SHP77 treated with DMSO at 0.1 percent for 48 hours (cell line): Measurements from ENCODE around the gene ZNF385D.

Source experiments
- DNase-seq: peaks from one replicate; lab custom pipeline; 2025; lab: John Stamatoyannopoulos, UW

ZNF385D gene, protein sequence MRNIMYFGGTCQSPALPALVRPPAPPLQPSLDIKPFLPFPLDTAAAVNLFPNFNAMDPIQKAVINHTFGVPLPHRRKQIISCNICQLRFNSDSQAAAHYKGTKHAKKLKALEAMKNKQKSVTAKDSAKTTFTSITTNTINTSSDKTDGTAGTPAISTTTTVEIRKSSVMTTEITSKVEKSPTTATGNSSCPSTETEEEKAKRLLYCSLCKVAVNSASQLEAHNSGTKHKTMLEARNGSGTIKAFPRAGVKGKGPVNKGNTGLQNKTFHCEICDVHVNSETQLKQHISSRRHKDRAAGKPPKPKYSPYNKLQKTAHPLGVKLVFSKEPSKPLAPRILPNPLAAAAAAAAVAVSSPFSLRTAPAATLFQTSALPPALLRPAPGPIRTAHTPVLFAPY

DNA sequence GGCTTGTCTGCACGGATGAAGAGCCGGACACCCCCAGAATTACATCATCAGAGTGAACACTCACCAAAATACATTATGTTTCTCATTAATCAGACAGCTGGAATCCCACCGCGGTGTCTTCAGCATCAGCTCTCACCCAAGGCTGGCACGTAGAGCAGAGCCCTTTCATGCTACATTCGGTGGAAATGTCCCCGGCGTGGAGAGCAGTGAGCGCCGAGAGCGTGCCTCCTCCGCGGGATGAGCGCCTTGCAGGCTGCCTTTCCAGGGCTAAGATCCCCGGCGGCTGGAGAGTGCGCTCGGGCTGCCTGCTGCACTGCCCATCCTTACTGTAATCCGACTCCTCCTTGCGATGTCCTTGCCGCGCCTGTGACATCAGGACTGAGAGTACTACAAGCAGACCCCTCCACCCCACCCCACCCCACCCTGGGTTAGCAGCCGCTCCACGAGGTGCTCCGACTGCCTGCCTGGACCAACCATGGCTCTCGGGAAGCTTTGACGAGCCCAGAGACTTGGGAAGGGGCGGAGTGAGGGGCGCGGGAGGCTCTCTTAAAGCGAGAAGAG lies at the start of gene ZNF385D:
ZNF385D (minus strand) TSS at position 380 of the 561 bp plus-strand sequence; CDS start at position 86, 294 bp downstream.
- peak; percentile 19 for DNase-seq

DNA sequence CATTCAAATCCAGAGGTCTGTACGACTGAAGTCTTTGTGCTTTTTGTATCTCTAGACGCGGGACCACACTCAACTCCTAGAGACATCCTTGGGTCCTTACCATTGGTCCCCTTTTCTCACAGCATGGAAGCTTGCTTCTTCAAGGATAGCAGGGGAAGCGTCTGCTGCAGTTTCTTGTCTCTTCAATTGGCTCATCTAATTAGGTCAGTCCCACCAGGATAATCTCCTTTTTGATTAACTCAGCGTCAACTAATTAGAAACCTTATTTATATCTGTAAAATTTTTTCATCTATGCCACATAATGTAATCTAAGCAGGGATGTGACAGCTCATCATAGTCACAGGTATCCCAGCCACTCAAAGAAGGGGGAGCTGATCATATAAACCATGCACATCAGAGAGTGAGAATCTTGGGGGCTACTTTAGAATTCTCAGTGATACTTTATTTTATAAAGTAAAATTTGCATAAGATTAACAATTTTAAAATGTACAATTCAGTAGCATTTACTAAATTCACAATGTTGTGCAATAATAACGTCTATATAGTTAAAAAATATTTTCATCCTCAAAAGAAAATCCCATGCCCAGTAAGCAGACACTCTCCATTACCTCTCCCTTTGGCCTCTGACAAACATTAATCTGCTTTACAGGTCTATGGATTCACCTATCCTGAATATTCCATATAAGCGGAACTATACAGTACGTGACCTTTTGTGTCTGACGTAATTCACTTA lies 47.5 kb upstream of the ZNF385D start:
- no peak for DNase-seq

DNA sequence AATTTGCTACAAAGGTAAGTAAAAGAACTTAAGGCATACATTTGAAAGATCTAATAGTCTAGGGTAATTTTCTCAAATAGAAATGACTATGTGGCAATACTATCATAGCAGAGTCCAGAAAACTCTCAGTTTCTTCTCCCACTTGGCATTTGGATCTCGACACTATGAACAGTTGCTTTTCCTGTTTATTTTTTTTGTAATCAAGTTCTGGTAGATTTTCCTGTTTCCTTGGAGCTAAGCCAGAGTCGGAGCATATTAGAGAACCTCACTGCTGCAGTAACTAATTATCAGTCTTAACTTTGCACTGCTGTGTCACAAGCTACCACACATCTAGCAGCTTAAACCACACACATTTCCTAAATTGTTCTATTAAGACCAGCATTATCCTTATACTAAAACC lies 44.9 kb upstream of the ZNF385D start:
- no peak for DNase-seq

DNA sequence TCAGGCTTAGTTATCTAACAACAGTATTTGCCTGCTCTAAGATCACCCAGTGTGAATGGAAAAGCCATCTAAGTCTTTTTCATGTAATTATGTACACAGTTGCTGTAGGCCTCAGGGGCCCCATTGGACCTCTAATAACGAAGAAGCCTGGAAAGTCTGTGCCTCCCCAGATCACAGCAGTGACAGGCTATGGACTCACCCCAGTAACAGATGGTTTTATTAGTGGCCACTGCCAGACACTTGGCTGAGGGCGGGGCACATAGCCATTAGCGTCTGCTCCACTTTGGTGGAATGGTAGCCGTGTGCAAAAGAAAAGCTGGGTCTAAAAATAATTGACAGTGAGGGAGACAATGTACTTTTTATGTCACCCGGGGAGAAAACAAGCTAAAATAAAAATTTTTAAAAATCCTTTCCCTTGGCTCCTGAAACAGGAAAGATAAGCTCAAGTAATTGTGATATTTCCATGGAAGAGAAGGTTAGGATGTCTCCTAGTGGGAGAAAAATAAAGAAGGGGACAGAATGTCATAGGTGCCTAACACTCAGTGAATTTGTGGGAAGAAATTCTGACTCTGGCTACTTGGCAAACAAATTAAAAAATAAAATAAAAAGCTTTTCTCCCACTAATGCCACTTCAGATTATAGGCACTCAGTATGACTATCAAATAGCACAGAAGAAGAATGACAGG lies 44.3 kb upstream of the ZNF385D start:
- no peak for DNase-seq

DNA sequence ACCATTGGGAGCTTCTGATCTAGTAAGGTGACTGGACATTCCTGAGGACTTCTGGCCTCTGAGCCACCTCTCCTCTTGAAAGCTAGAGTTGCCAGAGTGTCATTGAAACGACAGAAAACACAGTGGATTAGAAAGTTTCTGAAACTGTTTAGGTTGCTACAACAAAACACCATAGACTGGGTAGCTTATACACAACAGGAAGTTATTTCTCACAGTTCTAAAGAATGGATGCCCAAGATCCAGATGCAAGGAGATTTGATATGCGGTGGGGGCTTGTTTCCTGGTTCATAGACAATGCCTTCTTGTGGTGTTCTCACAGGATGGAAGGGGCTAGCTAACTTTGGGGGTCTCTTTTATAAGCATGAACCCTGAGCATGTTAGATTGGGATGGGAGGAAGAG lies 43.3 kb upstream of the ZNF385D start:
- no peak for DNase-seq

DNA sequence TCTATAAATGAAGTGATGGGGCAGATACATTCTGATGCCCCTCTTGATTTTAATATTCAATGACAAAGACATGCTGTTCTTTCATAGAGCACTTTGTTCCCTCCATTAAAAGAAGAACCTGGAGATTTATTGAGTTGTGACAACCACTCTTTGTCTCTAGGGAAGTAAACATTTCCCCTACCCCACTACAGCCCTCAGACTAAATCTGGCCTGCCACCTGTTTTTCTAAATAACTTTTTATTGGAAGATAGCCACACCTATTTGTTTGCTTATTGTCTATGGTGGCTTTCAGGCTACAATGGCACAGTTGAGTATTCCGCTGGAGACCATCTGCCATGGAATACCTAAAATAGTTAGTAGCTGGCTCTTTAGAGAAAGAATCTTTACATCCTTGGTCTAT lies 41.2 kb upstream of the ZNF385D start:
- DNase-seq, result no peak

DNA sequence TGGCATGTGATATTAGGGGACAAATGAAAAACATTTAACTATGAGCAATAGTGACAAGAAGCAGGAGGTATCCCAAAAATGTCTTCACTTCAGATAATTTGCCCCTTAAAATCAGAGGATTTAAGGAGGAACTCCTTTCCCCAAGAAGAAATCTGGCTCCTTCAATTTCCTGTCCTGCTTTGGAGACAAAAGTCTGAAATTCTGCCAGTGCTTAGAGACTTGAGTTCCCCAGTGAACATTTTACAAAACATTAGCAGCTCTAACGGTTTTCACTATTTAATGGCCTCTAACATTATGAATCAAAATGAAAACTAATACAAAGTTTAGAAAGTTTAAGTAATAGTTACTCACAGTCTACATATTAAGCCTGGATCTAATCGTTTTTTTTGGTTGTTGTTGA lies 40.3 kb upstream of the ZNF385D start:
- DNase-seq, result no peak

DNA sequence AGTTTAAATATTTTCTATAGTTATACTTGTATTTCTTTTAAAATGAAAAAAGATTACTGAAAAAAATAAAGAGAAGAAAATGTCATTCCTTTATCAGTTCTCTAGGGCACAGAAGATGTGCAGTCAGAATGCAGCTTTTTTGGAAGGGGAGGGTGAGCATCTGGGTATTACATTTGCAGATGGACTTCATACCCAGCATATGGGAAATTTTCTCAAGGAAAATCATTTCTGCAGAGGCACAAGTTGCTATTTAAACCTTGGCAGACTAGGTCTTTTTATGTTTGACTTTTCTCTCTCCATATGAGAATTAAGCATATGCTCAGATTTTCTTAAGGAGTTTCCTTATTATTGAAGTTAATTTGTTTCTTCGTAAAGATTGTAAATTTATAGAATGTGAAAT lies 39.5 kb upstream of the ZNF385D start:
- DNase-seq, result no peak

DNA sequence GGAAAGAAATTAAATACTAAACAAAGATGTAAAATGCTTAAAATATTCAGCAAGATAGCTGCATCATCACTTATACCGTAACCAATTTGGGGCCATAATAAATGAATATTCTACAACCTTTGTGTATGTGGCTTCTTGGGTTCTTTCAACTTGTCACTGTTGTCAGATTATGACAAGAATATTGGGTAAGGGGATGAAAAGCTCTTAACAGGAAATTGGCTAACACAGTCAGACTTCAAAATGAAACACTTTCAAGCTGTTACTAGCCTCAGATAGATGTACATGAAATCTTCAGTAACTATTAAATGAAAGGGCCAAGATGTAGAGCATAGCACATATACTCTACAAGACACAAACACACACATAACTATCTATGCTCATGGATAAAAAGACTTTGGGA lies 38.7 kb upstream of the ZNF385D start:
- no peak for DNase-seq

DNA sequence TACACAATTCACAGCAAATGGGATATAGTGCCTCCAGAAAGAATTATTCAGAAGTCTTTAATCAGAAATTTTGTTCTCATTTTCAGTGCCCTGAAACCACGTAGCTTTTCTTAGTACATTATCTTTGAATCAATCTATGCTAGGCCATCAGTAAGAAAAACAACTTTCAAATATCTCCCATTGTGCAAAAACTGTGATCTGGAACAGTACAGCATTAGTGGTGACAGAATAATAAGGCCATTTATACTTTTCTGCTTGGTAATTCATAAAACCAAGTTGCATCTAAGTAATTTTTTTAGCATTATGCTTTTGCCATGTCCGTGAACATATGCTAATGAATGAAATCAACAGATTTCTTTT lies 35.4 kb upstream of the ZNF385D start:
- DNase-seq, result no peak

DNA sequence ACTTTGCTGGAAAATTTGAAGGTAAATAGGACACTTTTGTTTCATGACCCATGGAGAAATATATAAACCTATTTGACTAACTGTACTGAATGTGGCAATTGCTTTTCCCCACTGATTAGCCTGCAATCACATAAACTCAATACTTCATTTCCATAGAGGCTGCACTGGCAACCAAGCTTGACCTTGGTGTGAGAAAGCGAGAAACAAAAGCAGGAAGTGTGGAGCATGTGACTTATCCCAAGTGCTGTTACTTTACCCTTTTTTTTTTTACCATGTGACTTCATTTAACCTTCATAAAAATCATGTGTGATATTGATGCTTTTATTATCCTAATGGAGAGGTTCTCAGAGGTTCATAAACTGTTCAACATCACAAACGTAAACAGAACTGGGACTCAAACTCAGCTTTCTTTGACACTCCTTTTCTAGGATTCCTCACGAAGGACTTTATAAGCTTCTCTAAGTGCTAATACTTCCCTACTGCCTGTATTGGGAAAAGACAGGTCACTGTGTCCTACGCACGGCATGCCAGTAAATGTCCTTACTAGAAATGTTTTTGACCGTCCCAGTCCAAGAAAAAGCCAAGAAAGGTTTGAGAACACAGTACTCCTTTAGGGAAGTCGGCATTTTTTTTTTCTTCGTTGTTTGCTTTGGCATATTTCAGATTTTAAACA lies 34.9 kb upstream of the ZNF385D start:
- no peak for DNase-seq

DNA sequence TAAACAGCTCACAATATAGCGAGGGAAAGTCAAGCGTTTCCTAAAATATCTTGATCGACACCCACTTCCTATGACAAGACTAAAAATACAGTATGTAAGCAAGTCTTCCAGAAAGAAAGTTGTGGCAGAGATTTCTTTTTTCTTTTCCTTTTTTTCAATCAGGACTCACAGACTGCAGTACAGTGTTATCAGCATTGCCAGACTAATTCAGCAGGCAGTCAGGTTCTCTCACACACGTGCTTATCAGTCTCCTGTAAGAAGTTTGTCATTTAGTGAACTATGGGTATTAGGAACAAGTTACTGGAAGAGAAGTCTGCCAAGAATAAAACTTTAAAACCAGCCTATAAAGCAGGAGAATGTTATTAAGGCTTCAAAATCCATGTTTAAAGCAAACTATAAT lies 32.8 kb upstream of the ZNF385D start:
- DNase-seq, result no peak

DNA sequence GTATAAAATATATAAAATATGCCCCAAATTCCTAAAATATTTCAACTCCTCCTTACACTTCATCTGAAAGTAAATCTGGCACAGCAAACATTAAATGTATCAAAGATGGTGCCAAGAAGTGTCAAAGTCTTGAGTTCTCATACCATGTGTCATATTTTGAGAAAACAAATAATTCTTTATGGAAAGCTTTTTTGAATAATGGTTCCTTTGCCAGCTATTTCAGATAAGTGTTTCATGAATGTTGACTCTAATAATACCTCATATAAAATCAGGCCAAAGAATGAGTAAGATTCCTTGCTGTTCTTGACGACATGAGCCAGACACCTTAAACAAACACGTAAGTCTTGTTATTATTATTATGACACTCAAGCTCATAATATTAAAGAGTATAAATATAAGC lies 30.3 kb upstream of the ZNF385D start:
- no peak for DNase-seq

DNA sequence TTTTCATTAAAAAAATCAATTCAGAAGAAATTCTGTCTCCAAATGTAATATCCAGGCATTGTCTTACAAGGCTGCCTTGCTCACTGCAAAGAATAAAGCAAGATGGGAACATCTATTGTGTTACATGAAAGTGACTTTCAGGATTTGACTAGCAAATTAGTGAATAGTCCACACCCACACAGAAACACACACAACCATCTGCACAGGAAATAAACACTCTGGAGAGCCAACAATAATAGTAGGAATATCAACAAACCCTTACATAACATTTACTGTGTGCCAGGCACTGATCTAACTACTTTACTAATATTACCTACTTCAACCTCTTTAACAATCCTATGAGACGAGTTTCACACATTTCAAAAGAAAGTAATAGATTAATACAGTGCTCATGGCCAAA lies 28.9 kb upstream of the ZNF385D start:
- no peak for DNase-seq

DNA sequence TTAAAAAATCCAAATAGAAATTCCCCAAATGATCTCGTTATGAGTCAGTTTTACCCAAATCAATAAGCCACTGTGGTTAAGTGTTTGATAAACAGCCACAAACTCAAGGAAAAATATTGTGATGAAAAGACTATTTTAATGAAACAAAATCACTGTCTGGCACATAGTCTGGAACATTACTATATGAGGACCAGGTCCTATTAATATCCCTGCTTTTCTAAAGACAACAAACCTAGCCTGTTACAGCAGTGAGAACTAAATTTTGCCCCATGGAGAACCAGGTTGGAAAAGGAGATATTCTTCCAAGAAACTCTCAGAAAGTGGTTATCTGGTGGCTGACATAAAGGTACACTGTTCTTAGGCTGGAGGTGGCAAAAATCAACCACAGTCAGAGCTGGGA lies 27.7 kb upstream of the ZNF385D start:
- DNase-seq, result no peak

DNA sequence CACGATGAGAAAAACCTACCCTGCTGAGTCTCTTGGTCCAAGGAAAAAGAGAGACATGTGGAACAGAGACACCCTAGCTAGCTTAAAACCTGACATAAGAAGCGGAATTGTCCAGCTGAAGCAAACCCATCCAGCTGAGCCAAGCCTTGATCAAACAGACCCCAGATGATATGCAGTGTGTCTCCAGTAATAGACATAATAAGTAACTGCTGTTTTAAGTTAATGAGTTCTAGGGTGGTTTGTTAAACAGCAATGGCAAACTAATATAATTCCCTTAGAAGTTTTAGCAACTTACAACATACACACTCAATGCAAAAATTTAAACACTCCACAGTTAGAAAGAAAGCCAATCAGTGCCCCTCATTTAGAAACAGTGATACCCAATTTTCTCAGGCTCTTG lies 26.8 kb upstream of the ZNF385D start:
- no peak for DNase-seq

DNA sequence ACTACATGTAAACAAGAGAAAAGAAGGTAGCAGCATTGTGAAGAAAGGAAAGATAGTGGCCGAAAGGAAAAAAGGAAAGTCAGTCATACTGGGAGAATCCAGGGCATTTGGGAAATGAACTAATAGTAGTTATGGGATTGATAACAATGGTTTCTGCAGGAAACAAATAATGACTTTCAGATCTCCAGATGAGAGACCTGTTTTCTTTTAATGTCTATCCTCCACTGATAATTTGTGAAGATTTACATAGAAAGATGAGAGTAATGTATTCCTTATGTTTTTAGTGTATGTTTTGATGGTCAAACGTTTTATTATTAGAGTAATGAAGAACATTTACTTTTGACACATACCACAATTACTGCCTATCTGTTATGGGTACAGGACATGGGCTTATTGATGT lies 15.0 kb upstream of the ZNF385D start:
- no peak for DNase-seq

DNA sequence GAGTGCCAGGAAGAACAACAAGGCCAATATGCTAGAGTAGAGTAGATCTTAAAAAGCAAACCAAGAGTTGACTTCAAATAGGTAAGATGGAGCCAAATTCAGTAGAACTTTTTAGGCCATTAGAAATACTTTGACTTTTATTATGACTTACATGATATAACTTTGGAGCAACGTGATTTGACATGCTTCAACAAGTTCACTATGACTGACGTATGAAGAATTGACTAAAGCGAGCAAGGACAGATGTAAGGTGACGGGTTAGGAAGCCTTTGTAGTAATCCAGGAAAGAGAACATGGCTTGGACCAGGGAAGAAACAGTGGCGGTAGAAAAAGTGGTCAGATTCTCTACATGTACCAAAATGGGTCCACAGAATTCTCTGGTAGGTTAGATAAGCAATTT lies 4.9 kb upstream of the ZNF385D start:
- DNase-seq, result no peak

DNA sequence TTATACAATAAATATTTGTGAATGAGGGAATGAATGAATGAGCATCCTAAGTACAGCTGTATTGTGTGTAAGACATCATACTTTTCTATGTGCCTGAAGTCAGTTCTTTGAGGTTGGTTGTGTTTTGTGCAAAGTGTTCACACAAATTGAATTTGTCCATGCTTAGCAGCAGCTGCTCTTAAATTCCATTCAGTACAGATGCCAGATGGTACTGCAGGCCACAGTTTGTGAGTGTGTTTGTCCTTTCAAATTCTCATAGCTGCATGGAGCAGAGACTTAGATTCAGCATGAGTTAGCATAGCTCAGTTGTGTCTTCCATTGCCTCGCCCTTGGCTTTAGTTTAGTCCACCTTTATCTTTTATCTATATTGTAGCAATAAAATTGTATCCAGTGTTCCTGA lies 3.8 kb upstream of the ZNF385D start:
- no peak for DNase-seq

DNA sequence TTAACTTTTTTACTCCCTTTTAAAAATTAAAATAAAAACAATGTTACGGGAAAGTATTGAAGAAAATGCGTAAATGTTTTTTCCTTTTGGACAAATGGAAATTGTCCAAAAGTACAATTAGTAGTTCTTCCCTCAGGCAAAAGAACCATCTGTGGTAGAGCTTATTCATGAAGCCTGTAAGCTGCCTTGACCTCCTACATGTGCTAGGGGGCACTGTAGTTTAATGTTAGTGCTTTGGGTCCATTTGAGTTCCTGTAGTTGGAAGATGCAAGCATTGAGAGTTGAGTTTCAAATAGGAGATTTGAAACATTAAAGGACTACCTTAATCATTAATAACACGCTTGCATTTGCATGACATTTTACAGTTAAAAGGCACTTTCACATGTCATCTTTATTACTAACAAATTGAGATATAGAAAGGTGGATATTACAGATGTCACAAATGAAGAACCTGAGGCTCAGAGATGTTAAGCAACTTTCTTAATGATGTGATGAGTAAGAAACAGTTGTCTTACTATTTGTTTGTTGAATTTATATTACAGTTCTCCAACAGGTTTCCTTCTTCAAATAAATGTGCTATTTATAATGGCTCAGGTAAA lies 1.8 kb upstream of the ZNF385D start:
- DNase-seq, result peak; percentile 50

DNA sequence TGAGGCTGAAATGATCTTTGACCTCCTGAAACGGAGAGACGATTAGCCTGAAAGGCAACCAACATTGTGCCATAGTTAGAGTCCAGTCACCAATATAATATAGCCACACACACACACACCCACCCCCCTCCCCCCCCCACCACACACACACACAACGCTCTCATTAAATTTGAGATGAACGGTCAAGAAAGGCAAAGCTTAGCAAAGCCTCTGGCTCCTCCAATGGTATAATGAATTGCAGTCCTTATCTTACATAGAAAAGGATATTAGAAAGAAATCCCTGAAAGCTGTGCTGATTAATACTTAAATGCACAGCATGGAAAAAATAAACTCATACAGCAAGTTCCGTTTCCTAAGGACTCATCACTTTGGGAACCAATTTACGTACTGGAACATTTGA lies 876 bp upstream of the ZNF385D start:
- DNase-seq, result no peak
